ENCODE data around the gene SLC9A9.
A peak's percentile ranks its signal among the peaks of the same experiment; 100 is the strongest.

GRCh38 chr3:143648708-143649107 is 199.6 kb downstream of the SLC9A9 start:
- no peak for TF ChIP-seq EZH2 (IDR thresholded peaks at IDR 0.05)
- TF ChIP-seq CTCF (IDR thresholded peaks at IDR 0.05): peak; percentile 68
- no peak for TF ChIP-seq EZH2phosphoT487 (IDR thresholded peaks at IDR 0.05)

All from neural progenitor cell (in vitro differentiated cells).